Activated CD4-positive, CD25-positive, alpha-beta regulatory T cell treated with anti-CD3 and anti-CD28 coated beads, Interleukin-2, amount 50 U/mL, for 24 hours (primary cell): ENCODE measurements around the gene TEX52.
A peak's percentile ranks its signal among the peaks of the same experiment; 100 is the strongest.
"Not testable (repeated sequence)": the region's sequence is repeated elsewhere in the genome, so short reads cannot be mapped to it uniquely, and the experiment has no call there.

Experiments used
- ATAC-seq, 2 donors: fragments of 150-1000 bp; cut with Tn5 transposase; one replicate each; pipeline ENCODE4 v1.10.0; 2021; ENCODE audit warnings: mild to moderate bottlenecking in 1 of 2, moderate library complexity in 1 of 2

The TEX52 gene

GRCh38 chr12:2857021-2857431 lies at the start of gene TEX52:
Gene TEX52 (minus strand): TSS chr12:2857039. CDS start chr12:2857026, 13 bp downstream.
- ATAC-seq = no peak

GRCh38 chr12:2904260-2904659 lies 47.4 kb upstream of the TEX52 start:
- ATAC-seq = no peak

- no peak for ATAC-seq
Observed at GRCh38 chr12:2902272-2902880, 45.5 kb upstream of the TEX52 start.

- no peak for ATAC-seq
Observed at GRCh38 chr12:2900642-2901041, 43.8 kb upstream of the TEX52 start.

- no peak for ATAC-seq
Observed at GRCh38 chr12:2897418-2897817, 40.6 kb upstream of the TEX52 start.

- no peak for ATAC-seq
Observed at GRCh38 chr12:2895511-2895910, 38.7 kb upstream of the TEX52 start.

GRCh38 chr12:2895051-2895451 lies 38.2 kb upstream of the TEX52 start:
- ATAC-seq = no peak

DNA sequence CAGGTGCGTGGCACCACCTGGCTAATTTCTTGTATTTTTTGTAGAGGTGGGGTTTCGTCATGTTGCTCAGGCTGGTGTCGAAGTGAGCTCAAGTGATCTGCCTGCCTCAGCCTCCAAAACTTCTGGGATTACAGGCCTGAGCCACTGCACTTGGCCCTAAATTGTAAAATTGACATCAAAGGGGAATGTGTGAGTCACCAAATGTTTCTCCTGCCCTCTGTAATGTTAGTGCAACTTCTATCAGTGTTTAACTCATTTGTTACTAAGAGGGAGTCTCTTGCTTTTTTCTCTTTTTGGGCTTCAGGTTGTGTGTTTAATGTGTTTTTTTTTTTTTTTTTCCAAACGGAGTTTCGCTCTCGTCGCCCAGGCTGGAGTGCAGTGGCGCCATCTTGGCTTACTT lies 36.2 kb upstream of the TEX52 start:
- ATAC-seq = no peak

- no peak for ATAC-seq
Observed at GRCh38 chr12:2892246-2892645, 35.4 kb upstream of the TEX52 start.

DNA sequence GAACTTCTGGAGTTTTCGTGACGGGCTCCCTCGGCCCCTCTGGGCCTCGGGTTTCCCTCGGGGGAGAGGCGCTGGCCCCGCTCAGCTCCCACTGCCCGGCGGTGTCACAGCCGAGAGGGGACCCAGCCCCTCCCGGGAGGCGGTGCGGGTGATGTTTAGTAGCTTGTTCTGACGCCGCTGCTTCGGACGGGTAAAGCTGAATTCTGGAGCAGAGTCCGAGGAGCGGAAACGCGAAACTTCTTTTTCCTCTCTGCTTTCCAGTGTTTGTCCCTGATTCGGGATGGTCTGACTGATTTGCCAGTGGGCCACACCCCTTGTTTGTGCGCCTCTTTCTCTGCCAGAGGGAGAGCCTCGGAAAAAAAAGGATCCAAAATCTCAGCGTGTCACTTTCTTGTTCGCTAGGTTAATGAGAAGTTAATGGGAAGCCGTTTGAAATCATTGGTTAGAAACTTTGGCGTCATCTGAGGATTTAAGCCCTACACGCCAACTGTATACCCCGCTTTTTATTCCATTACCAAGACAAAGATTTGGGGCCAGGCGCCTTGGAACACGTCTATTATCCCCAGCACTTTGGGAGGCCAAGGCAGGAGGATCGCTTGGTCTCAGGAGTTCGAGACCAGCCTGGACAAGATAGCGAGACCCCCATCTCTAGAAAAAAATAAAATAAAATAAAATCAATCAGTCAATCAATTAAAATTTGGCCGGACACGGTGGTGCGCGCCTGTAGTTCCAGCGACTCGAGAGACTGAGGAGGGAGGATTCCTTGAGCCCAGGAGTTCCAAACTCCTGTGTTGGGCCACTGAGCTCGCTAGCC lies 34.6 kb upstream of the TEX52 start:
- ATAC-seq = peak in 1 of 2 donors; percentile 3

DNA sequence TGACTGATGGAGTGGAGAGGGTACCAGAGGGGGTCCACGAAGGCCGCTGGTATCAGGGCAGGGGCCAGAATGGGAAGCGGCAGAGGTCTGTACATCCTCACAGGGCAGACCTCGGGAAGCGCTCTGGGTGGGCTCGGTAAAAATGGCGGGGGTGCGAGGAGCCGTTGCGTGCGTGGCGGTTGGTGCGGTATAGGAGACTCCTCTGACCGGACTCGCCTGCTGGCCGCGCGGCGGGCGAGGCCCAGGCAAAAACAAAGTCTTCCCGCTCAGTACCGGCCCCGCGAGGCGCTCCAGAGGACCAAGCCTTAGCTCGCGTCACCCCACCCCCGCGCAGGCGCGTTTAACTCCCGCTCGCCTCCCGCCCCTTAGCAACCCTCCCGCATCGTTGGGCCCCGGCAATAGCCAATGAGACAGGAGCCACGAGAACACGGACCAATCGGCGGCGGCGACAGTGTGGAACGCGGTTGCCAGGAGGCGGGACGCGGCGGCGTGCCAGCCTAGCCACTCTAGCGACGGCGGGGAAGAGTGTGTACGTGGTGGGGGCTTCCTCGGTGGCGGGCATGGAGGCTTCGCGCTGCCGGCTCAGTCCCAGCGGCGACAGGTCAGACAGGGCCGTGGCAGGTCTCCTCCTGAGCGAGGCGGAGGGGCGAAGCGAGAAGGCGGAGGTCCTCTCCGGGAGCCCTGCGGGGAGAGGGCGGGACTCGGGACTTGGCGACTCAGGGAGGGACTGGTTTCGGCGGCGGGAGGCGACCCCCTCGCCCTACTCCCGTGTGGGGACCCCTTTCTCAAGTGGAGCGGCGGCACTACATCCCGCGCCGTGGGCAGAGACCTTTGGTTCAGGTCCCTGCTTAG lies 33.8 kb upstream of the TEX52 start, which contains the start of gene TULP3:
Gene TULP3, plus strand, starts transcription at position 504 of the 852 bp plus-strand sequence. Its CDS starts 57 bp downstream, at position 561.
- ATAC-seq = peak; percentile 100

DNA sequence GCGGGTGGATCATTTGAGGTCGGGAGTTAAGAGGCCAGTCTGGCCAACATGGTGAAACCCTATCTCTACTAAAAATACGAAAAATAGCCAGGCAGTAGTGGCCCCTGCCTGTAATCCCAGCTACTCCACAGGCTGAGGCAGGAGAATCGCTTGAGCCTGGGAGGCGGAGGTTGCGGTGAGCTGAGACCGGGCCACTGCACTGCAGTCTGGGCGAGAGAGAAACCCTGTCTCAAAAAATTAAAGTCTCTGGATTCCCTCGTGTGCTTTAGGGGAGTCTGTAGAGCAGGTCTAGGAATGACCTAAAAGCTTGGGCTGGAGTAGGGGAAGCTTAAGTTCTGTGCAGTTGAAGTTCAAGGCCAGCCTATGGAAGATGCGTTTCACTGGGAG lies 33.2 kb upstream of the TEX52 start:
- ATAC-seq = no peak

GRCh38 chr12:2886768-2887450 lies 30.1 kb upstream of the TEX52 start:
- ATAC-seq = no peak

DNA sequence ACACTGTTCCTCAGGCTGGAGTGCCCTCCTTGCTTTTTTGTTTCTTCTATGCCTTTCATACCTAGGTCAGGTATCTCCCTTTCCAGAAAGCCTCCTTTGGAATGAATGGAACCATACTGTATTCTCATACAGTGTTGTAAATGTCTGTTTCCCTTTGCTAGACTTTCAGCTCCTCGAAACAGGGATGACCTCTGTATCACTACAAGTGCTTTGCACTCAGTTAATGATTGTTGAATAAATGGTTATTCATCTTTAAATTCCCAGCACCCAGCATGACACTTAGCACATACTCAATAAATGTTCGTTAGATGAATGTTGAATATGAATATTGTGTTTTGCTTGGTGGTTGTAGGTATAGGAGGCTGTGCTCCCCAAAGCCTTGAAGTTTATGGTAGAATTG lies 28.0 kb upstream of the TEX52 start:
- no peak for ATAC-seq

DNA sequence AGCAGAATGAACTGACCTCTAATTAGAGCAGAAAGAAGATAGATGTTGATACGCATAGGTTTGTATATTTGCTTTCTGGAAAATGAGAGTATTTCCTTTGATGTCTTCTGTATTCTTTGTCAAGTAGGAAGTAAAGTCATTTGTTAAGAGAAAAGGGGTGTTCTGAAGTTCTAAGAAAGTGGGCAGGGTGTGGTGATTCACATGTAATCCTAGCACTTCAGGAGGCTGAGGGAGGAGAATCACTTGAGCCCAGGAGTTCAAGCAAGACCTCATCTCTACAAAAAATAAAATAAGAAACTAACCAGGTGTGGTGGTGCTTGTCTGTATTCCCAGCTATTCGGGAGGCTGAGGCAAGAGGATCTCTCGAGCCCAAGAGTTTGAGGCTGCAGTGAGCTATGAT lies 23.0 kb upstream of the TEX52 start:
- ATAC-seq = peak; percentile 45 to 54

GRCh38 chr12:2877953-2878732 lies 21.3 kb upstream of the TEX52 start:
- peak in 1 of 2 donors; percentile 6 for ATAC-seq

DNA sequence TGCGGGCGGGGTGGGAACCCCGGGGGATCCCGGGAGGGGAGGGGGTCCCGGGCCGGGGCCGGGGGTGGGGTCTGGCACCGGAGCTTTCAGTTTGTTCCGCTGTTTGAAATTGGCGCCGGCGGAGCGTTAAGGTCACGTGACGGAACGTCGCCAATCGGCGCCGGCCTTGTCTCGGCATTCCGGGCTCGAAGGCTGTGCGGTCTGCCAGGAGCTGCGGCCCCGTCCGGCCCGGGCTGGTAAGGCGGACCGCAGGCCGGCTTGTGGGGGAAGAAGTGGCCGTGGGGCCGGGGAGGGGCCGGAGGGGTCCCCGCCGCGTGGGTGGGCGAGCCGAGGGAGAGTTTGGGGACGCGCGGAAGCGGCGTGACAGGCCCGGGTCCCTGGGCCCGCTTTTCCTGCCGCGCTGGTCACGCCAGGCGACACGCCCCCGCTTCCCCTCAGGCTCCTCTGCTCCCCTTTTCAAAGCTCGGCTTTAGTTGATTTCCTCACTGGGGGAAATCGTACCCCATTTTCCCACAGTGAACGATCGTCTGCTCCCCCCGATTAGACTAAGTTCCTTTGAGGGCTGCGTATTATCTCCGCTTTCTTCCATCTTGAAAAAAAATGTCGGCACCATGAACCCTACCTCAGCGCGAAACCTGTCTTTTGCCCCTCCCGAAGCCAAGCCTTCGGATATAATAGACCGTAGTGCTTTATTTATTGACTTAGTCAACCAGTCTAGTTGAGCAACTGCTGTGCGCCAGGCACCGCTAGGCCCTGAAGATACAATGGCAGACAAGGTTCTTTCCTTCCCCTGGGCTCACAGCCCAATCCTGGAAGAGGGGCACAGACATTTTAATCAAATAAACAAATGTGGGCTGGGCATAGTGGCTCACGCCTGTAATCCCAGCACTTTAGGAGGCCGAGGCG lies 20.5 kb upstream of the TEX52 start, which contains the start of the genes FOXM1 and RHNO1:
Gene FOXM1, minus strand, starts transcription at position 128 of the 906 bp plus-strand sequence. CDS start 2,696 bp downstream, outside the sequence.
Gene RHNO1, plus strand, starts transcription at position 177 of the 906 bp plus-strand sequence. CDS start 8,144 bp downstream, outside the sequence.
- peak; percentile 76 to 78 for ATAC-seq

GRCh38 chr12:2876431-2877046 lies 19.7 kb upstream of the TEX52 start:
- ATAC-seq = peak; percentile 28 to 43

- not testable (repeated sequence) for ATAC-seq
Observed at GRCh38 chr12:2868986-2869632, 12.3 kb upstream of the TEX52 start.
